Liver (tissue), 9 donors: ENCODE measurements around the gene DEK. TPM values are rescaled to one million over a fixed set of nuclear protein-coding genes. Genes with fewer than 3 reads are reported as not detected.

ENCODE experiments used
- DNase-seq: peaks from one replicate; pipeline ENCODE4 v3.0.0-alpha.2; 2017; ENCODE audit warnings: low spot score
- H3K27ac ChIP-seq, 2 donors: one replicate each; pipeline ENCODE4 v1.7.0; 2013; ENCODE audit warnings: inconsistent platforms in 2 of 2, low read length in 2 of 2, control low read depth in 1 of 2, low read depth in 1 of 2, mild to moderate bottlenecking in 1 of 2
- H3K27me3 ChIP-seq, 4 donors: one replicate each; pipeline versions ENCODE4 v1.6.1 to v1.7.0; 2013; ENCODE audit warnings: low read length in 3 of 4, inconsistent platforms in 1 of 4, mild to moderate bottlenecking in 1 of 4, moderate library complexity in 1 of 4; ENCODE audit not compliant: control insufficient read depth in 4 of 4, insufficient read depth in 4 of 4
- H3K36me3 ChIP-seq, 4 donors: one replicate each; pipeline versions ENCODE4 v1.6.1 to v1.7.0; 2013; ENCODE audit warnings: low read length in 3 of 4, mild to moderate bottlenecking in 3 of 4, low read depth in 1 of 4, moderate library complexity in 1 of 4; ENCODE audit not compliant: control insufficient read depth in 4 of 4, insufficient read depth in 3 of 4
- H3K4me1 ChIP-seq, 4 donors: one replicate each; pipeline versions ENCODE4 v1.6.1 to v1.7.0; 2013; ENCODE audit warnings: low read length in 3 of 4, mild to moderate bottlenecking in 3 of 4, moderate library complexity in 1 of 4; ENCODE audit not compliant: control insufficient read depth in 4 of 4, insufficient read depth in 4 of 4
- H3K4me3 ChIP-seq, 3 donors: one replicate each; pipeline versions ENCODE4 v1.6.1 to v1.7.0; 2013; ENCODE audit warnings: low read length in 3 of 3, control low read depth in 1 of 3, low read depth in 1 of 3, mild to moderate bottlenecking in 1 of 3
- H3K9ac ChIP-seq, 2 donors: one replicate each; pipeline ENCODE4 v1.7.0; 2013; ENCODE audit warnings: low read length in 2 of 2, mild to moderate bottlenecking in 2 of 2, moderate library complexity in 2 of 2, control low read depth in 1 of 2, low read depth in 1 of 2
- H3K9me3 ChIP-seq, 4 donors: one replicate each; pipeline versions ENCODE4 v1.6.1 to v1.7.0; 2013; ENCODE audit warnings: low read length in 3 of 4; ENCODE audit not compliant: control insufficient read depth in 4 of 4
- ATF3 ChIP-seq: IDR thresholded peaks from 2 replicates; pipeline ENCODE4 v1.6.1; 2016; ENCODE audit warnings: antibody characterized with exemption
- CTCF ChIP-seq: fragments of 150-350 bp; IDR thresholded peaks from 2 replicates; pipeline ENCODE4 v1.5.1; 2017; ENCODE audit warnings: improper control_type of control experiment, low read depth, low read length; ENCODE audit not compliant: missing input control
- EGR1 ChIP-seq, 2 donors: IDR thresholded peaks; 2 replicates each; pipeline ENCODE4 v1.6.1; 2016 to 2018; ENCODE audit warnings: antibody characterized with exemption in 2 of 2, low read depth in 2 of 2
- HNF4A ChIP-seq, 2 donors: conservative IDR thresholded peaks; 2 replicates each; pipeline ENCODE4 v1.6.1; 2016; ENCODE audit warnings: antibody characterized with exemption in 2 of 2, mild to moderate bottlenecking in 2 of 2
- JUND ChIP-seq, 2 donors: IDR thresholded peaks; 2 replicates each; pipeline ENCODE4 v1.6.1; 2016; ENCODE audit warnings: antibody characterized with exemption in 2 of 2
- MAX ChIP-seq: IDR thresholded peaks from 2 replicates; pipeline ENCODE4 v1.6.1; 2016; ENCODE audit warnings: antibody characterized with exemption
- NR2F2 ChIP-seq: IDR thresholded peaks from 2 replicates; pipeline ENCODE4 v1.6.1; 2016; ENCODE audit warnings: antibody characterized with exemption
- RAD21 ChIP-seq, 2 donors: IDR thresholded peaks; 2 replicates each; pipeline ENCODE4 v1.6.1; 2016; ENCODE audit warnings: antibody characterized with exemption in 2 of 2, mild to moderate bottlenecking in 2 of 2
- YY1 ChIP-seq: IDR thresholded peaks from 2 replicates; pipeline ENCODE4 v1.6.1; 2016; ENCODE audit warnings: antibody characterized with exemption, mild to moderate bottlenecking
- ZBTB33 ChIP-seq: IDR thresholded peaks from 2 replicates; pipeline ENCODE4 v1.6.1; 2016; ENCODE audit warnings: antibody characterized with exemption
- WGBS: extraction: QIAGEN DNeasy Blood & Tissue Kit; methylation state at CpG from one replicate; pipeline ENCODE4 v1.1.7; 2013; 5-methylcytosine and 5-hydroxymethylcytosine counted together
- polyA plus RNA-seq, 2 donors: library from polyadenylated mRNA; stranded (reverse) in 1 of 2; unstranded in 1 of 2; fragments of 200-250 nt in 1 of 2; fragments of >200 nt in 1 of 2; fragmentation: Nextera tagmentation in 1 of 2; extraction: Ambion mirVana in 1 of 2; gene quantifications; one replicate each; pipeline versions ENCODE4 v1.2.1 to v1.2.3, GENCODE V29; 2013 to 2015
- total RNA-seq, 2 donors: library from RNA; depleted of rRNA; stranded (reverse); fragments of >200 nt; gene quantifications; one replicate each; pipeline ENCODE4 v1.2.3, GENCODE V29; 2014
- donor health status: healthy.
- donor health status: healthy.
- donor health status: healthy.
- donor health status: healthy.
- donor health status: healthy.

DEK gene
- total and polyA plus RNA-seq, 4 donors: 19.7 to 92.6 (median 26.8) TPM

GRCh38 chr6:18206591-18206990 is 57.7 kb downstream of the DEK start:
- peaks cover 2 to 9% (median 7%) of the 10 kb centered on the region in 4 donors for H3K36me3 ChIP-seq
- H3K27me3 ChIP-seq: no peaks in the 10 kb centered on the region
- no peak overlapping the region for H3K4me3 ChIP-seq
- peaks cover 6 to 30% (median 23%) of the 10 kb centered on the region in 4 donors for H3K4me1 ChIP-seq
- no peak overlapping the region for H3K9ac ChIP-seq
- WGBS: 44% methylated on average over 6 of the region's 6 CpGs
- DNase-seq: no peak
- H3K27ac ChIP-seq: no peak overlapping the region
- no peaks in the 10 kb centered on the region for H3K9me3 ChIP-seq
- peak in 1 of 2 donors; percentile 14 for TF ChIP-seq HNF4A (conservative IDR thresholded peaks at IDR 0.05)
- no peak for TF ChIP-seq MAX

- no peaks in the 10 kb centered on the region for H3K27me3 ChIP-seq
- DNase-seq: no peak
- TF ChIP-seq HNF4A (conservative IDR thresholded peaks at IDR 0.05): no peak
- no peak for TF ChIP-seq NR2F2
- no peak for TF ChIP-seq RAD21 (IDR thresholded peaks at IDR 0.05)
- no peak for TF ChIP-seq EGR1 (IDR thresholded peaks at IDR 0.05; ENCODE audit: low read depth in 2 of 2)
- TF ChIP-seq CTCF: no peak
- no peak for TF ChIP-seq MAX
- no peak overlapping the region for H3K9ac ChIP-seq
- WGBS: 97% methylated on average over 8 of the region's 8 CpGs
- H3K4me3 ChIP-seq: no peak overlapping the region
- peaks cover 6 to 20% (median 15%) of the 10 kb centered on the region in 4 donors for H3K4me1 ChIP-seq
- peaks cover 2 to 16% (median 9%) of the 10 kb centered on the region in 4 donors for H3K36me3 ChIP-seq
- no peak overlapping the region for H3K27ac ChIP-seq
- H3K9me3 ChIP-seq: no peaks in the 10 kb centered on the region
Observed at GRCh38 chr6:18204691-18205090, 59.6 kb downstream of the DEK start.

GRCh38 chr6:18203786-18204185 is 60.5 kb downstream of the DEK start:
- Histone ChIP-seq H3K27ac (no peak overlapping the region), H3K9me3 (no peaks in the 10 kb centered on the region), H3K4me3 (no peak overlapping the region), H3K36me3 (peaks cover 0 to 16% (median 8%) of the 10 kb centered on the region in 4 donors), H3K9ac (no peak overlapping the region), H3K4me1 (peaks cover 3 to 11% (median 7%) of the 10 kb centered on the region in 4 donors), H3K27me3 (no peaks in the 10 kb centered on the region)
- WGBS: 94% methylated on average over 6 of the region's 6 CpGs
- TF ChIP-seq YY1 (no peak), MAX (no peak), ZBTB33 (no peak), EGR1 (IDR thresholded peaks at IDR 0.05; ENCODE audit: low read depth in 2 of 2) (no peak), CTCF (no peak), JUND (IDR thresholded peaks at IDR 0.05) (no peak), ATF3 (no peak)
- DNase-seq: no peak
